Posterior vena cava (tissue), 2 donors: ENCODE data around the gene GABRG3. TPM values are rescaled to one million over a fixed set of nuclear protein-coding genes. Genes with fewer than 3 reads are reported as not detected.

ENCODE experiments used
- DNase-seq: peaks from one replicate; pipeline ENCODE4 v3.0.0-alpha.2; 2020; ENCODE audit warnings: low spot score
- intact Hi-C, 2 donors: fragments of 100-400 bp; cut with DNase I; formaldehyde crosslinking; loops; one replicate each; pipeline versions ENCODE4 v1.14.1 to v1.14.2; 2022 to 2023
- total RNA-seq, 2 donors: library from RNA; stranded (reverse); fragmentation: NEBNext Ultra II Directional; extraction: Animal tissue kit (Norgen Biotek cat#: 25700); gene quantifications; one replicate each; pipeline ENCODE4 v1.2.1, GENCODE V29; 2021
- donor health status: DM: yes; HTN: yes; CAD: no.
- donor health status: DM: yes; HTN: yes; CAD: no.

Gene GABRG3
- total RNA-seq, 2 donors from 2014 or later = not detected

- intact Hi-C loops = no loop called here
- DNase-seq = no peak
These were observed 87.1 kb downstream of the GABRG3 start for GRCh38 chr15:27057904-27058645.

GRCh38 chr15:27058939-27059338, 88.0 kb downstream of the GABRG3 start:
- DNase-seq = no peak
- intact Hi-C loops = no loop called here

GRCh38 chr15:27059610-27060202, 88.7 kb downstream of the GABRG3 start:
- DNase-seq = no peak
- intact Hi-C loops = no loop called here

GRCh38 chr15:27061739-27062138, 90.8 kb downstream of the GABRG3 start:
- intact Hi-C loops = no loop called here
- DNase-seq = no peak

- intact Hi-C loops = no loop called here
These were observed 92.0 kb downstream of the GABRG3 start for GRCh38 chr15:27062951-27063350.

GRCh38 chr15:27064080-27064479, 93.1 kb downstream of the GABRG3 start:
- no peak for DNase-seq
- intact Hi-C loops = no loop called here

More at GRCh38 chr15:27062951-27063350, 92.0 kb downstream of the GABRG3 start:
- DNase-seq = no peak

- intact Hi-C loops = no loop called here
- no peak for DNase-seq
These were observed 94.2 kb downstream of the GABRG3 start for GRCh38 chr15:27065151-27065550.

GRCh38 chr15:27065785-27066184, 94.8 kb downstream of the GABRG3 start:
- intact Hi-C loops = no loop called here
- no peak for DNase-seq

GRCh38 chr15:27066446-27066845, 95.5 kb downstream of the GABRG3 start:
- intact Hi-C loops = no loop called here
- DNase-seq = no peak

- DNase-seq = no peak
- intact Hi-C loops = no loop called here
These were observed 96.2 kb downstream of the GABRG3 start for GRCh38 chr15:27067175-27067574.

GRCh38 chr15:27070841-27071240, 99.9 kb downstream of the GABRG3 start:
- DNase-seq = no peak
- intact Hi-C loops = loop anchor here in 1 of 2 donors (5.0 kb wide), 1 partner anchor 1841 kb away; no protein-coding TSS in a partner anchor

- intact Hi-C loops = loop anchor here in 1 of 2 donors (5.0 kb wide), 1 partner anchor 1838 kb away; no protein-coding TSS in a partner anchor
- no peak for DNase-seq
These were observed 103.2 kb downstream of the GABRG3 start for GRCh38 chr15:27074179-27074578.

GRCh38 chr15:27077790-27078189, 106.8 kb downstream of the GABRG3 start:
- no peak for DNase-seq
- intact Hi-C loops = loop anchor here in 1 of 2 donors (1.0 kb wide), 1 partner anchor 37 kb away; no protein-coding TSS in a partner anchor

GRCh38 chr15:27081676-27082418, 110.9 kb downstream of the GABRG3 start:
- intact Hi-C loops = no loop called here
- DNase-seq = no peak

- no peak for DNase-seq
- intact Hi-C loops = no loop called here
These were observed 111.5 kb downstream of the GABRG3 start for GRCh38 chr15:27082526-27082925.

- no peak for DNase-seq
- intact Hi-C loops = no loop called here
These were observed 113.9 kb downstream of the GABRG3 start for GRCh38 chr15:27084844-27085243.

- intact Hi-C loops = no loop called here
- no peak for DNase-seq
These were observed 115.2 kb downstream of the GABRG3 start for GRCh38 chr15:27086149-27086548.

- intact Hi-C loops = no loop called here
- no peak for DNase-seq
These were observed 115.8 kb downstream of the GABRG3 start for GRCh38 chr15:27086805-27087204.

GRCh38 chr15:27087651-27088583, 116.9 kb downstream of the GABRG3 start:
- DNase-seq = no peak
- intact Hi-C loops = no loop called here
